Superior temporal gyrus (tissue), 1 donor: ENCODE measurements around the gene ATG2A.
A peak's percentile ranks its signal among the peaks of the same experiment; 100 is the strongest.

ENCODE experiments used
- DNase-seq: peaks from one replicate; pipeline ENCODE4 v3.0.0-alpha.2; 2016; ENCODE audit errors: extremely low spot score

The ATG2A gene

DNA sequence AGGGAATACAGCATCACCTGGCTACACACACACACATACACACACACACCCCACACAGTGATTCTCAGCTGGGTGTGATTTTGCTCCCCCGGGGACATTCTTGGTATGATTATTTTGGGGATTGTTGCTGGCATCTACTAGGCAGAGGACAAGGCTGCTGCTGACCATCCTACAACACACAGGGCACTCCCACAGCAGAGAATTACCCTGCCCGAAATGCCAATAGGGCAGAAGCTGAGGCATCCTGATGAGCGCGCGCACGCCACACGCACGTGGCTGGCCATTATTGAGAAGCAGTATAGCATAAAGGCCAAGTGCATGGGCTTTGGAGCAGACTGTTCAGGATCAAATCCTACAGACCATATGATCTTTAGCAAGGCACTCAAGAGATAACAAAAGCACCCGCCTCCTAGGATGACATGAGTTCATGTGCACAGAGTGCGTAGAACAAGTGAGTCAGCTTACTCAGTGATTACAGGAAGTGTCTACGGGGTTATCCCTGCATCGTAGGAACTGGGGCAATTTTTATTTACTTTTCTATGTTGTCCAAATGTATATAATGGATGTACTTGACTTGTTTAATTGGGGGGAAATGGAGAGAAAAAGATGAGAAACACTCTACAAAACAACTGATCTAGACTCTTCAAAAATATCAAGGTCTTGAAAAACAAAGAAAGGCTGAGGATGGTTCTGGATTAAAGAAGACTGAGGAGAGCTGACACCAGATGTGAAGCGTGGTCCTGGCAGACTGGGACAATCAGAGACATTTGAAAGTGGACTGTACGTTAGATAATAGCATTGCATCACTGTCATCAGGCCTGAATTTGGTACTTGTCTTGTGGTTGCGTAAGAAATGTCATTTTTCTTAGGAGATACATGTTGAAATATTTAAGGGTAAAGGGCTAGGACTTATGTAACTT is 31.4 kb downstream of the ATG2A start:
- DNase-seq: no peak

DNA sequence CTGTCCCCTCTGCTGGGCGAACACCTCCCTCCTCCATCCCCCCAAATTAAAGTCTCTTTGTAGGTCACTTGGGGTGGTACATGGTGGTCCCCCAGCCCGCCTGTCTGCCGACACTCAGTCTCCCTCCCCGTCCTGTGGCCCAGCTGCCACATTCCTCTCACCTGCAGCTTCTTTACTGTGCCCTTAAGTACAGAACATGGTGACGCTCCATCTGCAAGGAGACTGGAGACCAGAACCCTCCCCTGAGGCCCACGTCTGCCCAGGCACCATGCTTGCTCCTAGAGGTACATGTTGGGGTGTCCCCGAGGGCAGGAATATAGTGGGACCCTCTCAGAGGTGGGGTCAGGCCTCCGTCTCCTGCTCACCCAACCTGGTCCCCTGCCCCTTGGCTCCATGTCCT is 33.0 kb downstream of the ATG2A start:
- DNase-seq: no peak

GRCh38 chr11:64883575-64883974 is 33.4 kb downstream of the ATG2A start:
- no peak for DNase-seq

DNA sequence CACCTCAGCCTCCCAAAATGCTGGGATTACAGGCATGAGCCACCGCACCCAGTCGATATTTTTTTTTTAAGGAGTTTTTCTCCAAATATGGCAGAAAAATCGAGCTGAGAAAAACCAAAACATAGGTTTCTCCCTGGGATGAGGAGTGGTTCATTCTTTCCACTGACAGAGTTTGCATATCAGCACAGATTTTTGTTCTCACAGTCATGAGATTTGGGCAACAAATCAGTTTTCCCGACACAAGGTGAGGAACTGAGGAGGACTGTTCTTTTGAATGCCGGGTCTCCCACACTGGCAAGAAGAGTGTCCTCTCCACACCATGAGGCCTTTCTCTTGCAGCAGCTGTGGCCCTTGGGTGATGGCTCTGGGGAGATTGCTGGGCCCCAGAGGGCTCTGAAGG is 34.8 kb downstream of the ATG2A start:
- no peak for DNase-seq

GRCh38 chr11:64881476-64881875 is 35.5 kb downstream of the ATG2A start:
- no peak for DNase-seq

DNA sequence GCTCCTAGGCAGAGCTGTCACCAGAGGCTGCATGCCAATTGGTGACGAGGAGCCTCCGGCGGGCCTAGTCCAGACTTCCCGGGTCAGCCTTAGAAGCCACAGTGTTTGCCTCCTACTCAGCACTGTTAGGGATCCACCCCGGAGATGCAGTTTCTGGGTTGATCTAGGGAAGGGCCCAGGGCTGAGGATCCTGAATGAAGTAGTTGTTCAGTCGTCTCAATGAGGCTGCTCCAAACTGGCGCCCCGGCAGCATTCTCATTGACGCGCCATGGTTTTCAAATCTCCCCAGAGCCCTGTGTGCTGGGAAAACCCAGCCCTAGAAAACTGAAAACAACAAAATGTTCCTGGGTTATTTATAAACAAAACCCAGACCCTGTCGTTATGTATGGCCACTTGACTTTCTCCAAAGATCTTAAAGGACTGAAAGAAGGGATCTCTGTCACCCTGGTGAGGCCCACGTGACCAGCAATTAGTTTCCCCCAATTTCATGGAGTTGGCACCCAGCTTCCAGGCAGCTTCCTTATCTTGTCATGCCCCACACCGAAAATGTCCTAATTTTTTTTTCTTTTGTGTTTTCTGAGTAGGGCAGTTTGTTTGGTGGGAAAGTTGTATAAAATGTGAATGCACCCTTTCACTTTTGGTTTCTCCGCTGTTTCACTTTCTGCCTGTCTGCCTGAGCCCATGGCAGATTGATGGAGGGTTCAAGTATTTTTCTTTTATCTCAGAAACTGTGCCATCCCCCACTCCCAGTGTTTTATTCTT is 36.6 kb downstream of the ATG2A start:
- peak; percentile 13 for DNase-seq

DNA sequence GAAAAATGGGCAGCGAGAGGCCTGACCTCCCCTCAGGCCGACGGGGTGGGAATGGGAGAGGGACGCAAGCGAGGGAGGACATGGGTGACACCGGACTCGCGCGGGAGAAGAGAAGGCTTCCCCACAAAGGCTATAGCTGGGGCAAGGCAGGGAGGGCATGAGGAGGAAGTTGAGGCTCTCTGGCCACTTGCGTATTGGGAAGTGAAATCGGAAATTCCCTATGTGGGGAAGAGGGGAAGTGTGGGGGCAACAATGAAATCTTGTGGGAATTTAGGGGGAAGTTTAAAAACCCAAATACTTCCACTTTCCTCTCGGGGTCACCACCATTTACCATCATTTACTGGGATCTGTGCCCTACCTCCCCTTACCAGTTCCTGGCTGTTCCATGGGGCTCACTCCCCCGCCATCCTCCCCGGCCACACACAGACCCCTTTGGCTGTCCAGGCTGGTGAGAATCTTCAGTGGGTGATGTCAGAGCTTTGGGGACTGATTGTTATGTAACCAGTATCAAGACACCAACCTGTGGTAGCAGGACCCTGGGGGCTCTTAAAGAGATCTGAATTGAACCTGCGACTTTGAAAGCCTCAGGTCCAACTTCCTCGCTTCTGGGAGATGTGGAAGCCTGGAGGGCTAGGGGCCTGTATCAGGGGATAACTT is 37.6 kb downstream of the ATG2A start:
- DNase-seq: peak; percentile 25

- peak; percentile 97 for DNase-seq
These were observed 38.3 kb downstream of the ATG2A start, which contains the start of gene EHD1 for GRCh38 chr11:64878494-64879243. Gene EHD1, minus strand, starts transcription at chr11:64878621. Its CDS starts 157 bp downstream, at chr11:64878464.

- DNase-seq: no peak
These were observed 38.9 kb downstream of the ATG2A start for GRCh38 chr11:64878223-64878493.

- DNase-seq: peak; percentile 37
These were observed 39.4 kb downstream of the ATG2A start for GRCh38 chr11:64877390-64878222.

GRCh38 chr11:64876835-64877341 is 40.1 kb downstream of the ATG2A start:
- peak; percentile 11 for DNase-seq

DNA sequence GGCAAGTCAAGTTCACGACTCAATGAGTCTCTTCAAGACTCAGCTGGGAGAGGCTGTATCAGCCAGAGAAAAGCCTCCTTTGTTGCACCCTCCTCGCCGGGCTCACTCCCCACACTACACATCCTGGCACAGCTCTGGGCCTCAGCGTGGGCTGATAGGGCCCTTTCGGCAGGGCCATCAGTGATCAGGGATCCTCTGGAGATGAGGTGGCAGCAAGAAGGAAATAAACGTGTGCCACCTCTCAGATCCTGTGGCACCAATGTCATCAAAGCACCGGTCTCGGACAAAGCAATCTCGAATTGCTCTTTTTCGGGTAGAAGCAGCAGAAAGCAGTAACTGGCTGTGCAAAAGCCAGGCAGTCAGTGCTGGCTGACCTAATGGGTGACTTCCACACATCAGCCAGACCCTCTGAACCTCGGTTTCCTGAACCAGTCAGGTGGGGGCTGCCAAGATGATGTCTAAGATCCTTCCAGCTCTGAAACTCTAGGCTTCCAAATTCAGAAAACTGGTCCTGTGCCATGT is 40.7 kb downstream of the ATG2A start:
- peak; percentile 74 for DNase-seq

GRCh38 chr11:64875369-64876228 is 41.4 kb downstream of the ATG2A start:
- peak; percentile 8 for DNase-seq

GRCh38 chr11:64874308-64875240 is 42.4 kb downstream of the ATG2A start:
- DNase-seq: peak; percentile 82

DNA sequence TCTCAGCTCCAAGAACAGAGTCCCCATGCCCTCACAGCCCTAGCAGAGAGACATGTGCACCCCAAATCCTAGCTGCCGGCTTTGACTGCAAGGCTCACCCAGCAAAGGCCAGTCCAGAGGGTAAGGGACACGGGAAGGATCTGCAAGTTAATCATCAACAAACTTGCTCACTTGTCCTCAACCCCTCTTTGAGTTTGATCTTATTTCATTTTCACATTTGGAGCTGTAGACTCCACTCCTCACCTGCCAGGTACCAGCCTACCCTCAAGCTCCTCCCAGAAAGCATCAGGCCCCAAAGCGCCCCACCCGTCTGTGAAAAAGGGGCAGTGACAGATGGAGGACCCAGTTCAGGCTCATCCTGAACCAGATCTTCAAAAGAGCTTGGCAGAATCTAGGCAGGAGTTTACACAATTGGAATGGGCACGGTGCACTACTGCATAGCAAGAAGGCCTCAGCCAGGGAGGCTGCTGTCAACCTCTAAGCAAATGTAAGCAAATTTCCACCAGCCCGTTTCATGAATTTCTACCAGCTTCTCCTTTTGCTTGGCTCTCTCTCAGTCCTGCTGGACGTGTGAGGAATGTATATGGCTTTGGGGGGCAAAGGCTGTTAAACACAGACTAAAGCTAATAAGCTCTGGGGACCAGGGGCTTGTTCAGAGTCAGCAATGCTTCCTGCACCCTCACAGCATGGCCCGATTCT is 44.1 kb downstream of the ATG2A start:
- DNase-seq: no peak

- no peak for DNase-seq
These were observed 45.5 kb downstream of the ATG2A start for GRCh38 chr11:64871492-64871891.

DNA sequence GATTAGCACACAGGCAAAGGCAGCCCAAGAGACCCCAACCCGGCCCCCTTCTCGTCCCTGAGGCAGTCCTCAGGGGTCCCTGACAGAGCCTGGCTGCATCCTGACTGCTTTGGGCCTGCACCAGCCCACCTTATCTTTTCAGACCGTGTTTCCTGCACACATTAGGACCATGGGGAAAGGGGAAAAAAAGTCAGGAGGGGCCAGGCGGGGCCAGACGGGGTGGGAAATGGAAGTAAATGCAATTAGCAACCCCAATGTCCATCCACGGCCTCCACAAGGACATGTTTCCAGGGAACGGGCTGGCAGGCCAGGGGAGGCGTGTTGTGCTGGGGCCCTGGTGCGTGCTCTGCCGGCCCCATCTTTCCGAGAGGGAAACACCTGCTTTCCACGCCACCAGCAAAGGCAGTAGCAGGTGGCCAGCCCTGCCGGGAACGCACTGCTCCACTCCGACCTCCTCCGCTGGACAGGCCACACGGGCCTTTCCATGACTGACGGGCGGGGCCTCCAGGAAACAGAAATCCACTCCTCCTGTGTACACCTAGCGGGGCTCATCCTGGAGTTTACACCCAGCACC is 46.0 kb downstream of the ATG2A start:
- no peak for DNase-seq
